H9 (cell line): ENCODE results near the gene TMC1. TPM values are rescaled to one million over a fixed set of nuclear protein-coding genes. Genes with fewer than 3 reads are reported as not detected.

Source experiments
- DNase-seq: peaks from one replicate; pipeline ENCODE4 v3.0.0-alpha.2; 2017
- H2AFZ ChIP-seq: one replicate; pipeline ENCODE4 v1.6.1; 2013; ENCODE audit warnings: mild to moderate bottlenecking, low read length, control low read depth, moderate library complexity
- H2AK5ac ChIP-seq: 2 replicates; pipeline ENCODE4 v1.6.1; 2013; ENCODE audit warnings: low read length, control low read depth, mixed read lengths; ENCODE audit not compliant: insufficient read length
- H2BK120ac ChIP-seq: one replicate; pipeline ENCODE4 v1.6.1; 2013; ENCODE audit warnings: low read depth, mild to moderate bottlenecking, low read length, control low read depth, inconsistent platforms; ENCODE audit not compliant: poor library complexity, severe bottlenecking
- H2BK12ac ChIP-seq: 2 replicates; pipeline ENCODE4 v1.6.1; 2013; ENCODE audit warnings: low read length, control low read depth, mixed read lengths, low read depth; ENCODE audit not compliant: insufficient read length
- H2BK15ac ChIP-seq: 2 replicates; pipeline ENCODE4 v1.6.1; 2013; ENCODE audit warnings: low read depth, low read length, control low read depth
- H2BK20ac ChIP-seq: one replicate; pipeline ENCODE4 v1.6.1; 2013; ENCODE audit warnings: low read depth, mild to moderate bottlenecking, low read length, control low read depth, inconsistent platforms; ENCODE audit not compliant: poor library complexity, severe bottlenecking
- H2BK5ac ChIP-seq: 2 replicates; pipeline ENCODE4 v1.6.1; 2013; ENCODE audit warnings: low read length, control low read depth, mixed read lengths; ENCODE audit not compliant: insufficient read length
- H3K14ac ChIP-seq: 2 replicates; pipeline ENCODE4 v1.6.1; 2013; ENCODE audit warnings: low read length, control low read depth; ENCODE audit not compliant: insufficient read depth
- H3K18ac ChIP-seq: 2 replicates; pipeline ENCODE4 v1.6.1; 2013; ENCODE audit warnings: low read depth, mild to moderate bottlenecking, mixed read lengths, low read length, control low read depth; ENCODE audit not compliant: insufficient read length
- H3K23ac ChIP-seq: 2 replicates; pipeline ENCODE4 v1.6.1; 2013; ENCODE audit warnings: low read length, control low read depth, mixed read lengths, low read depth; ENCODE audit not compliant: insufficient read length
- H3K23me2 ChIP-seq: 2 replicates; pipeline ENCODE4 v1.6.1; 2013; ENCODE audit warnings: low read depth, mild to moderate bottlenecking, mixed read lengths, low read length, control low read depth; ENCODE audit not compliant: insufficient read length, poor library complexity, severe bottlenecking
- H3K27ac ChIP-seq: 2 replicates; pipeline ENCODE4 v1.5.1; 2013; ENCODE audit warnings: low read length, control low read depth, mixed read lengths, low read depth; ENCODE audit not compliant: insufficient read length
- H3K27me3 ChIP-seq: 2 replicates; pipeline ENCODE4 v1.6.1; 2013; ENCODE audit warnings: low read length, control low read depth, inconsistent platforms; ENCODE audit not compliant: insufficient read depth
- H3K4ac ChIP-seq: 2 replicates; pipeline ENCODE4 v1.6.1; 2013; ENCODE audit warnings: low read depth, mild to moderate bottlenecking, control low read depth, inconsistent platforms, low read length, moderate library complexity
- H3K4me1 ChIP-seq: 2 replicates; pipeline ENCODE4 v1.6.1; 2013; ENCODE audit warnings: low read length, control low read depth, inconsistent platforms; ENCODE audit not compliant: insufficient read depth
- H3K4me2 ChIP-seq: 2 replicates; pipeline ENCODE4 v1.6.1; 2013; ENCODE audit warnings: low read length, control low read depth, mixed read lengths; ENCODE audit not compliant: insufficient read length, insufficient read depth
- H3K56ac ChIP-seq: 2 replicates; pipeline ENCODE4 v1.6.1; 2013; ENCODE audit warnings: low read depth, mild to moderate bottlenecking, mixed read lengths, low read length, control low read depth; ENCODE audit not compliant: insufficient read length
- H3K79me1 ChIP-seq: 2 replicates; pipeline ENCODE4 v1.6.1; 2013; ENCODE audit warnings: low read depth, mild to moderate bottlenecking, moderate library complexity, low read length, control low read depth, inconsistent platforms; ENCODE audit not compliant: insufficient read depth, poor library complexity, severe bottlenecking
- H3K79me2 ChIP-seq: 2 replicates; pipeline ENCODE4 v1.6.1; 2013; ENCODE audit warnings: low read length, control low read depth, inconsistent platforms; ENCODE audit not compliant: insufficient read depth
- H3K9ac ChIP-seq: 2 replicates; pipeline ENCODE4 v1.6.1; 2013; ENCODE audit warnings: low read length, control low read depth, mixed read lengths; ENCODE audit not compliant: insufficient read length; ENCODE audit errors: extremely low read depth
- H3K9me3 ChIP-seq: one replicate; pipeline ENCODE4 v1.6.1; 2013; ENCODE audit warnings: low read depth, low read length, inconsistent platforms; ENCODE audit not compliant: control insufficient read depth
- H3T11ph ChIP-seq: one replicate; pipeline ENCODE4 v1.6.1; 2013; ENCODE audit warnings: mild to moderate bottlenecking, low read length, control low read depth, inconsistent platforms
- H4K20me1 ChIP-seq: one replicate; pipeline ENCODE4 v1.6.1; 2013; ENCODE audit not compliant: control insufficient read depth, insufficient read length, insufficient read depth
- H4K5ac ChIP-seq: 2 replicates; pipeline ENCODE4 v1.6.1; 2013; ENCODE audit warnings: low read depth, mild to moderate bottlenecking, mixed read lengths, low read length, control low read depth; ENCODE audit not compliant: insufficient read length
- H4K8ac ChIP-seq: replicated peaks from 2 replicates; pipeline ENCODE4 v1.6.1; 2013; ENCODE audit warnings: low read length, control low read depth, mixed read lengths, low read depth; ENCODE audit not compliant: insufficient read length
- H4K91ac ChIP-seq: 2 replicates; pipeline ENCODE4 v1.6.1; 2013; ENCODE audit warnings: low read depth, mild to moderate bottlenecking, moderate library complexity, mixed read lengths, low read length, control low read depth; ENCODE audit not compliant: insufficient read length
- H3K27ac Mint-ChIP-seq, 3 experiments: 2 replicates in 2 of 3; 3 replicates in 1 of 3; pipeline ENCODE4 v1.8.0; 2020 to 2021; ENCODE audit warnings: mixed read lengths in 3 of 3, mild to moderate bottlenecking in 1 of 3, moderate library complexity in 1 of 3
- H3K27me3 Mint-ChIP-seq: 2 replicates; pipeline ENCODE4 v1.8.0; 2021; ENCODE audit warnings: low read depth, mild to moderate bottlenecking, moderate library complexity, mixed read lengths
- H3K36me3 Mint-ChIP-seq, 3 experiments: 2 replicates in 2 of 3; 3 replicates in 1 of 3; pipeline ENCODE4 v1.8.0; 2020 to 2021; ENCODE audit warnings: low read depth in 3 of 3, mixed read lengths in 3 of 3; ENCODE audit not compliant: insufficient read depth in 1 of 3
- H3K4me1 Mint-ChIP-seq, 2 experiments: 2 replicates each; pipeline ENCODE4 v1.8.0; 2020; ENCODE audit warnings: mixed read lengths in 2 of 2
- H3K4me3 Mint-ChIP-seq, 2 experiments: 2 replicates in 1 of 2; 3 replicates in 1 of 2; pipeline ENCODE4 v1.8.0; 2020 to 2021; ENCODE audit warnings: mild to moderate bottlenecking in 2 of 2, mixed read lengths in 2 of 2, moderate library complexity in 1 of 2
- H3K9me3 Mint-ChIP-seq, 2 experiments: 2 replicates in 1 of 2; 3 replicates in 1 of 2; pipeline ENCODE4 v1.8.0; 2020; ENCODE audit warnings: mild to moderate bottlenecking in 2 of 2, mixed read lengths in 2 of 2, moderate library complexity in 1 of 2
- WGBS: extraction: QIAGEN DNeasy Blood & Tissue Kit; methylation state at CpG from one replicate; pipeline ENCODE4 v1.1.7; 2013; ENCODE audit warnings: missing lambda C conversion rate, low lambda C conversion rate, mixed read lengths; ENCODE audit not compliant: insufficient read length; ENCODE audit errors: extremely low coverage; 5-methylcytosine and 5-hydroxymethylcytosine counted together
- total RNA-seq: library from RNA; stranded (reverse); gene quantifications from 2 replicates; pipeline ENCODE4 v1.2.1, GENCODE V29; 2021
- TF ChIP-seq, protein P1 (sequence below): fragments of 200-600 bp; sonication (generic); conservative IDR thresholded peaks from 3 replicates; pipeline ENCODE4 v1.8.0; 2021; ENCODE audit warnings: antibody characterized with exemption, mild to moderate bottlenecking

TMC1 gene
- total RNA-seq, 1 experiment from 2014 or later, result 2.4 TPM

DNA sequence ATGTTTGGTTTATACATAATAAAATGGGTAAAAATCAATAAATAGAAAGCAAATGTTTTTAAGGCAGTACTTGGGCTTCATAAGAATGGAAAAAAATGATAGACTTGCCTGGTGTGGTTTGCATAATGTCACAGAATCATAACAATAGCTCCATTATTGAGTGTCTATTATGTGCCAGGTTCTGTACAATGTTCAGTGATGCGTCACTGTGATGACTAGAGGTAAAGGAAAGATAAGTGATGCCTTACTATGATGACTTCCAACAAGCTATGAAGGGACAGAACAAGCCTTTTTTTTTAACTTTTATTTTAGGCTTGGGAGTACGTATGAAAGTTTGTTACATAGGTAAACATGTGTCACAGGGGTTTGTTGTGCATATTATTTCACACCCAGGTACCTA is 128.8 kb downstream of the TMC1 start:
- no peak for DNase-seq
- H3K23ac ChIP-seq, result no peak overlapping the region
- no peak overlapping the region for H3K4me3 Mint-ChIP-seq
- H3K79me2 ChIP-seq, result no peaks in the 10 kb centered on the region
- no peak overlapping the region for H2BK5ac ChIP-seq
- H3K4me1 Mint-ChIP-seq, result peaks cover 16 to 21% of the 10 kb centered on the region in 2 experiments
- H3K36me3 Mint-ChIP-seq, result no peaks in the 10 kb centered on the region
- no peak overlapping the region for H3K14ac ChIP-seq
- no peak overlapping the region for H2BK20ac ChIP-seq
- no peak overlapping the region for H2BK12ac ChIP-seq
- H3K23me2 ChIP-seq, result no peaks in the 10 kb centered on the region
- no peak overlapping the region for H2BK120ac ChIP-seq
- no peak overlapping the region for H4K8ac ChIP-seq
- no peak overlapping the region for H4K5ac ChIP-seq
- H3K4me2 ChIP-seq, result no peak overlapping the region
- H3K27ac ChIP-seq, result no peak overlapping the region
- no peaks in the 10 kb centered on the region for H3K27me3 ChIP-seq
- no peak overlapping the region for H3K4ac ChIP-seq
- no peak overlapping the region for H2AK5ac ChIP-seq
- no peak overlapping the region for H2BK15ac ChIP-seq
- H2AFZ ChIP-seq, result no peak overlapping the region
- H3K4me1 ChIP-seq, result no peaks in the 10 kb centered on the region; the same call in 1 of the 2 replicates
- TF ChIP-seq, protein P1, sequence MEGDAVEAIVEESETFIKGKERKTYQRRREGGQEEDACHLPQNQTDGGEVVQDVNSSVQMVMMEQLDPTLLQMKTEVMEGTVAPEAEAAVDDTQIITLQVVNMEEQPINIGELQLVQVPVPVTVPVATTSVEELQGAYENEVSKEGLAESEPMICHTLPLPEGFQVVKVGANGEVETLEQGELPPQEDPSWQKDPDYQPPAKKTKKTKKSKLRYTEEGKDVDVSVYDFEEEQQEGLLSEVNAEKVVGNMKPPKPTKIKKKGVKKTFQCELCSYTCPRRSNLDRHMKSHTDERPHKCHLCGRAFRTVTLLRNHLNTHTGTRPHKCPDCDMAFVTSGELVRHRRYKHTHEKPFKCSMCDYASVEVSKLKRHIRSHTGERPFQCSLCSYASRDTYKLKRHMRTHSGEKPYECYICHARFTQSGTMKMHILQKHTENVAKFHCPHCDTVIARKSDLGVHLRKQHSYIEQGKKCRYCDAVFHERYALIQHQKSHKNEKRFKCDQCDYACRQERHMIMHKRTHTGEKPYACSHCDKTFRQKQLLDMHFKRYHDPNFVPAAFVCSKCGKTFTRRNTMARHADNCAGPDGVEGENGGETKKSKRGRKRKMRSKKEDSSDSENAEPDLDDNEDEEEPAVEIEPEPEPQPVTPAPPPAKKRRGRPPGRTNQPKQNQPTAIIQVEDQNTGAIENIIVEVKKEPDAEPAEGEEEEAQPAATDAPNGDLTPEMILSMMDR, result no peak
- no peak overlapping the region for H3K18ac ChIP-seq
- no peak overlapping the region for H3K56ac ChIP-seq
- H3K79me1 ChIP-seq, result no peaks in the 10 kb centered on the region
- no peak overlapping the region for H3K9ac ChIP-seq
- H3K27ac Mint-ChIP-seq, result no peak overlapping the region
- no peaks in the 10 kb centered on the region for H4K20me1 ChIP-seq
- H4K91ac ChIP-seq, result no peak overlapping the region
- no peak overlapping the region for H3T11ph ChIP-seq
- no peaks in the 10 kb centered on the region for H3K9me3 Mint-ChIP-seq
- no peaks in the 10 kb centered on the region for H3K9me3 ChIP-seq
- WGBS, result no CpG with 5 or more reads among the region's 2 CpGs
- H3K27me3 Mint-ChIP-seq, result no peaks in the 10 kb centered on the region
